Measurements from ENCODE around the gene ERLEC1. TPM values are rescaled to one million over a fixed set of nuclear protein-coding genes. Genes with fewer than 3 reads are reported as not detected.
"Not testable (repeated sequence)": the region's sequence is repeated elsewhere in the genome, so short reads cannot be mapped to it uniquely, and the experiment has no call there.

The ERLEC1 gene
- total RNA-seq, 1 donor from 2014 or later: 50.6 TPM

DNA sequence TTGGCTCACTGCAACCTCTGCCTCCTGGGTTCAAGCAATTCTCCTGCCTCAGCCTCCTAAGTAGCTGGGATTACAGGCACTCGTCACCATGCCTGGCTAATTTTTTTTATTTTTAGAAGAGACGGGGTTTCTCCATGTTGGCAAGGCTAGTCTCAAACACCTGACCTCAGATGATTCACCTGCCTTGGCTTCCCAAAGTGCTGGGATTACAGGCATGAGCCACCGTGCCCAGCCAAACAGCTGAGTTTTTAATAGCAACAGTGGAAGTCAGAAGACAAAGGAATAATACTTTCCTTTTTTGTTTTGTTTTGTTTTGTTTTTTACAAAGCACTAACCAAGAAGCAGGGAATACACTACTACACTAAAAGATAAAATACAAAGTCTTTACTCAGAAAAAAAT is 56.0 kb downstream of the ERLEC1 start:
- no peaks in the 10 kb centered on the region for H3K27me3 Mint-ChIP-seq (ENCODE audit: unreplicated experiment)
- TF ChIP-seq CTCF (IDR thresholded peaks at IDR 0.05): no peak
- DNase-seq (ENCODE audit: extremely low spot score, unreplicated experiment): no peak
- H3K27ac Mint-ChIP-seq (ENCODE audit: unreplicated experiment): no peak overlapping the region
- H3K9me3 Mint-ChIP-seq (ENCODE audit: unreplicated experiment): no peaks in the 10 kb centered on the region
- H3K4me1 Mint-ChIP-seq (ENCODE audit: unreplicated experiment): no peaks in the 10 kb centered on the region
- no peaks in the 10 kb centered on the region for H3K36me3 Mint-ChIP-seq (ENCODE audit: unreplicated experiment)
- H3K4me3 Mint-ChIP-seq (ENCODE audit: unreplicated experiment): no peak overlapping the region

- H3K27me3 Mint-ChIP-seq (ENCODE audit: unreplicated experiment): no peaks in the 10 kb centered on the region
- peaks cover 5% of the 10 kb centered on the region for H3K36me3 Mint-ChIP-seq (ENCODE audit: unreplicated experiment)
- H3K4me1 Mint-ChIP-seq (ENCODE audit: unreplicated experiment): no peaks in the 10 kb centered on the region
- TF ChIP-seq CTCF (IDR thresholded peaks at IDR 0.05): no peak
- H3K27ac Mint-ChIP-seq (ENCODE audit: unreplicated experiment): no peak overlapping the region
- no peak for DNase-seq (ENCODE audit: extremely low spot score, unreplicated experiment)
- no peaks in the 10 kb centered on the region for H3K9me3 Mint-ChIP-seq (ENCODE audit: unreplicated experiment)
- H3K4me3 Mint-ChIP-seq (ENCODE audit: unreplicated experiment): no peak overlapping the region
Measured at GRCh38 chr2:53843595-53843994, 56.8 kb downstream of the ERLEC1 start.

- no peak overlapping the region for H3K27ac Mint-ChIP-seq (ENCODE audit: unreplicated experiment)
- no peak for TF ChIP-seq CTCF (IDR thresholded peaks at IDR 0.05)
- no peaks in the 10 kb centered on the region for H3K27me3 Mint-ChIP-seq (ENCODE audit: unreplicated experiment)
- H3K4me1 Mint-ChIP-seq (ENCODE audit: unreplicated experiment): no peaks in the 10 kb centered on the region
- peaks cover 6% of the 10 kb centered on the region for H3K36me3 Mint-ChIP-seq (ENCODE audit: unreplicated experiment)
- no peak overlapping the region for H3K4me3 Mint-ChIP-seq (ENCODE audit: unreplicated experiment)
- H3K9me3 Mint-ChIP-seq (ENCODE audit: unreplicated experiment): no peaks in the 10 kb centered on the region
- DNase-seq (ENCODE audit: extremely low spot score, unreplicated experiment): no peak
Measured at GRCh38 chr2:53848062-53848461, 61.2 kb downstream of the ERLEC1 start.

GRCh38 chr2:53851052-53851757 is 64.4 kb downstream of the ERLEC1 start:
- H3K27ac Mint-ChIP-seq (ENCODE audit: unreplicated experiment); DNase-seq (ENCODE audit: extremely low spot score, unreplicated experiment); H3K9me3 Mint-ChIP-seq (ENCODE audit: unreplicated experiment): not testable (repeated sequence)

GRCh38 chr2:53852532-53852931 is 65.7 kb downstream of the ERLEC1 start:
- Mint-ChIP-seq H3K27me3 (ENCODE audit: unreplicated experiment) (no peaks in the 10 kb centered on the region), H3K36me3 (ENCODE audit: unreplicated experiment) (peaks cover 13% of the 10 kb centered on the region), H3K4me1 (ENCODE audit: unreplicated experiment) (no peaks in the 10 kb centered on the region), H3K4me3 (ENCODE audit: unreplicated experiment) (no peak overlapping the region), H3K27ac (ENCODE audit: unreplicated experiment) (no peak overlapping the region), H3K9me3 (ENCODE audit: unreplicated experiment) (no peaks in the 10 kb centered on the region)
- no peak for TF ChIP-seq CTCF (IDR thresholded peaks at IDR 0.05)
- no peak for DNase-seq (ENCODE audit: extremely low spot score, unreplicated experiment)

More at GRCh38 chr2:53851052-53851757, 64.4 kb downstream of the ERLEC1 start:
- H3K4me3 Mint-ChIP-seq (ENCODE audit: unreplicated experiment); H3K27me3 Mint-ChIP-seq (ENCODE audit: unreplicated experiment); H3K4me1 Mint-ChIP-seq (ENCODE audit: unreplicated experiment): not testable (repeated sequence)
- H3K36me3 Mint-ChIP-seq (ENCODE audit: unreplicated experiment): peaks cover 13% of the 10 kb centered on the region

All from osteocyte (in vitro differentiated cells).